HG02678 (cell line): ENCODE results near the gene ZIM2.

Experiments
- ATAC-seq: cut with Tn5 transposase; IDR thresholded peaks from one replicate; pipeline ENCODE4 v1.9.1; 2021; ENCODE audit warnings: mild to moderate bottlenecking, moderate library complexity; ENCODE audit not compliant: unreplicated experiment

The ZIM2 gene

GRCh38 chr19:56839652-56840450 lies 675 bp downstream of the ZIM2 start:
- ATAC-seq = no peak

DNA sequence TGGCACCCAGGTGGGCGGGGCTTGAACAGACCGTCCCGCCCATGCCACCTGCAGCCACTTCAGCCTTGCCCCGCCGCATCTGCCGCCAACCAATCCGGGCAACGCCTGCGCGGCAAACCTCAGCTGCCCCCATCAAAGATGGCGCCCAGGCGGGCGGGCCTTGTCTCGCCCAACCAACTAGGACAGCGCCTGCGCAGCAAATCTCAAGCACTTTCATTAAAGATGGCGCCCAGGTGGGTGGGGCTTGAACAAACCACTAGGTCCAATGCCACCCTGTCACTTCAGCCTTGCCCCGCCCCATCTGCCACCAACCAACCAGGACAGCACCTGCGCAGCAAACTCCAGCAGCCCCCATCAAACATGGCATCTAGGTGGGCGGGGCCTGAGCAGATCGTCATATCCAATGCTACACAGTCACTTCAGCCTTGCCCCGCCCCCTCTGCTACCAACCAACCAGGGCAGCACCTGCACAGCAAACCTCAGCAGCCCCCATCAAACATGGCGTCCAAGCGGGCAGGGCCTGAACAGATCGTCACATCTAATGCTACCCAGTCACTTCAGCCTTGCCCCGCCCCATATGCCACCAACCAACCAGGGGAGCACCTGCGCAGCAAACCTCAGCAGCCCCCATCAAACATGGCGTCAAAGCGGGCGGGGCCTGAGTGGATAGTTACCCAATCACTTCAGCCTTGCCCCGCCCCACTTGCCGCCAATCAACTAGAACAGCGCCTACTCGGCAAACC lies 1.4 kb downstream of the ZIM2 start:
- ATAC-seq = no peak

- ATAC-seq = no peak
Observed at GRCh38 chr19:56838024-56838908, 2.3 kb downstream of the ZIM2 start.

DNA sequence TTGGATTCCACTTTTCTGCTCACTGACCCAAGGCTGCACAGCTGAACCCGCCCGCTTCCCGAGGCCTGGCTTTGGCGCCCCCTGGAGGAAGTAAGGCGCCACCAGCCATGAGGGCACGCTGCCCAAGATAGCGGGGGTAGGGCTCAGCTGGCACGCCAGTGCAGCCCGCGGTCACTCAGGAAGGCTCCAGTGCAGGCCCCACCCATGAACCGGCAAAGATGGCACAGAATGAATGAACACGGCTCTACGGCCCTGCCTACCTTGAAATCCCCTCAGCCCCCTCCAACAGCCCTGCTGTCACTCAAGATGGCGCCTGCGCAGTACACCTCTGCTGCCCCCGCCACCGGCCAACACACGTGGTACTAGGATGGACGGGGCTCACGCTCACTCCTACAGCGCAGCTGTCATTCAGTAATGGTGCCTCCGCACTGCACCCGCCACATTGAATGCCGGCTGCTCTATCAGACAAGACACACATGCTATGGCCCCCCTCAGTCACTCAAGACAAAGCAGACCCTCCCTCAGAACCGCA lies 3.0 kb downstream of the ZIM2 start:
- ATAC-seq = no peak

DNA sequence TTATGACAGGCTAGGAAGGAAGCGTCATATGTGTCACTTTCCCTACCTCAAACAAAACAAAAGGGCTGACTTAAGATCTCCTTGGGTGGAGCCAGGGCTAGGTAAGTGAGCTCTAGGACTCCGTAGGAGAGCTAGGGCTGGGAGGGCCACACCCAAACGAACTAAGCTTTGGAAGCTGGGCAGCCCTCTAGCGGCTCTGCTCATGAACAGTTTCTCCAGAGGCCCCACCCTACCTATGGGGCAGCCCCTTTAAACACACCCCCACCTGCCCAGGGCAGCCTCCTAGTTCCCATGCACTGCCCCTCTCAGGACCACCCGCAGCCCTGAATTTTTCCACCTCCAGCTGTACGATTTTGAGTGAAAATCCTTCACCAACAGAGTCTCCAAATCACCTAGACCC lies 3.5 kb downstream of the ZIM2 start:
- ATAC-seq = no peak

GRCh38 chr19:56836059-56836458 lies 4.5 kb downstream of the ZIM2 start:
- no peak for ATAC-seq

DNA sequence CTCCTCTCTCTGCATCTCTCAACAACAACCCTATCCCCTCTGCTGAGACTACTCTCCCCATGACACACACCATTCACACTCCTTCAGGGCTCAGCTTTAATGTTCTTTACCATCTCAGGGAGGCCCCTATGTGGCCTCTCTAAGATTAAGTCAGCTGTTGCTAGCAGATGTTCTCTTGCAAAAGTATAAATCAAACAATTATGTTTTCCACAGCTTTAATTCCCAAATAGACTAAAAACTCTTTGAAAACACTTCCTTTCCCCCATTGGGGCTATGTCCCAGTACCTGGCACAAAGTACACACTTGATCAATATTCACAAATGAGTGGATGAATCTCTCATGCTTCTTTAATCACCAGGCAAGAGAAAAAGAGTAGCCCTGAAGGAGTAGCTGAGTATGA lies 5.1 kb downstream of the ZIM2 start:
- ATAC-seq = no peak

DNA sequence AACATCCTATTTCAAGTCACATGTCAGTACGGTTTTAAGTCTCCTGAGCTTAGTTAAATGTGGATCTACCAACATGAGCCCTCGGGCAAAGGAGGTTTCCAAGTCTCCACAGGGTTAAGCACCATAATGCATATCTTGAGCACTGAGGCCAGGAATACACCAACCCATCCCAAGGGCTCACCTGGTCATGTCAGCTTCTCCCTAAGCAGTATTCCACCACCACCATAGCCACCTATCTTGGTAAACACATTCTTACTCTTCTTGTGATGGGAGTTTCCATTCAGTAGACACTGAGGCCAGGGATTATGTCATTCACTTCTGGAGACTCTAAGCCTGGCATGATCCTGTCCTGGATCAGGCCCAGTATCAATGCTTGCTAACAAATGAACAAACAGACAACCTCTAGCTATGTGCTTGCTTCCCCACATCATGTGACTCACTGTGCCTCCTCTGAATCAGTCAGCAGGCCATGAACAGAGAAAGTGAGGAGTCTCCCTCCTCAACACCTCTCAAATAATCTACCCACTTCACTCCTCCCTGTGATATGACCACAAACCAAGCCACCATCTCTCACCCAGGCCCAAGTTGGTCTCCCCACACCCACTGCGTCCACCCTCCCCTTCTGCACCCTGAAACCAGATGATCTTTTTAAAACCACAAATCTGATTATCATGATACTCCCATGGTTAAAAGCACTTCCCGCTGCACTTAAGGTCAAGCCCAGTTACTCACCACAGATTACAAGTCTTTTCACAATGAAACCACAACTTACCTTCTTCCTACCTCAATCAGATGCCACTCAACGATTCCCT lies 5.8 kb downstream of the ZIM2 start:
- ATAC-seq = no peak

DNA sequence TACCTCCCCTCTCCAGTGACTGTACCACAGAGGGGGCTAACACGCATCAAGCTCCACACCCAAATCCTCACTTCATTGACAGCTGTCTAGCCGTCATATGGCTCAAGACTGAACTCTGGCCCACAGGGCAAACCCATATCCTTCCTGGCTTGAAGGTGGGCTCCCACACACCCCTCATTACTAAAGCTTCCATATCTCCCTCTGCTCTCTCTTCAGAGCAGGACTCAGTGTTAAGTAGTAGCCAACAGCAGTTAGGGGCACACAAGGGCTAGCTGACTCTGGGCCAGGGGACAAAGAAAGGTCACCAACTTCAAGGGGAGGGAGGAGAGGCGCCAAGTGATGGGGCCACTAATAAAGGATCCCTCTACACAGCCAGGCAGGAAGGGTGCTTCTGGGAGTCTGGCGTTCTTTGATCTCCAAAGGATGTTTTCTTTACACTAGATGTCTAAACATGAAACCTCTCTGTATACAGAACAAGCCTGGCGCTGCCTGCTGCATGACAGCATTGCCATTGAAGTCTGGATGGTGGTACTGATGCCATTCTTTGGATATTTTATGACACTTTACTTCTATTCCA lies 8.1 kb downstream of the ZIM2 start:
- no peak for ATAC-seq

DNA sequence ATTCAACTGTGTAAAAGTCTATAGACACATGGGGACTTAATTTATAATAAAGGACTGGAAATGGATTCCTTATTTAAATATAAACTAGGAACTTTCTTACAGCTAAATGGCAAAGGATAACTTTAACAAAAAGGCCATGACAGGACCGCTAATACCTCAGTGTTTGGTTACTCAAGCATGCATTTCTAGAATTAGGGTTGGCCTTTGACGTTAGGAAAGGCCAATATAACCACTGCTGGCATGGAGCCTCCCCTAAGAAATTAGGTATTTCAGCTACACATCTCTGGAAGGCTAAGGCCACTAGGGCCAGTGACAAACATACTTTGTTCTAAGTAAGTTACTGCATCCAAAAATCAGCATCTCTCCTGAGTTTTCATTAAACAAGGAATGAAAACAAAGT lies 9.3 kb downstream of the ZIM2 start:
- no peak for ATAC-seq

GRCh38 chr19:56829596-56829995 lies 10.9 kb downstream of the ZIM2 start:
- ATAC-seq = no peak

GRCh38 chr19:56827708-56828107 lies 12.8 kb downstream of the ZIM2 start:
- no peak for ATAC-seq

DNA sequence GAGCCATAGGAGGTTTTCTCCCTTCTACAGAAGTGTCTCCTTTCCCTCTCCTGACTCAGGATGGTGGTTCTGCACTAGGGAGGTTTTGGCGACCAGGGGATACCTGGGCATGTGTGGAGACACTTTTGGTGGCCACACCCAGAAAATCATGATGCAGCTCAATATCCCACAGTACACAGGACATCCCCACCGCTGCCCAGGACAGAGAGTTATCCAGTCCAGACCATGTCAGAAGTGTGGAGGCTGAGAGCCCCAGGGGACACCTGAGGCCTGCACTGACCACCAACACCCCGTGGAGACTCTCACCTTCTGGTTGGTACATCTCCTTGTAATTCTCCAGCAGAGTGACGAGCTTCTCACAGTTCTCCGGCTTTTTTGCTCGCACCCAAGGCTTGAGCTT lies 16.6 kb downstream of the ZIM2 start:
- no peak for ATAC-seq

DNA sequence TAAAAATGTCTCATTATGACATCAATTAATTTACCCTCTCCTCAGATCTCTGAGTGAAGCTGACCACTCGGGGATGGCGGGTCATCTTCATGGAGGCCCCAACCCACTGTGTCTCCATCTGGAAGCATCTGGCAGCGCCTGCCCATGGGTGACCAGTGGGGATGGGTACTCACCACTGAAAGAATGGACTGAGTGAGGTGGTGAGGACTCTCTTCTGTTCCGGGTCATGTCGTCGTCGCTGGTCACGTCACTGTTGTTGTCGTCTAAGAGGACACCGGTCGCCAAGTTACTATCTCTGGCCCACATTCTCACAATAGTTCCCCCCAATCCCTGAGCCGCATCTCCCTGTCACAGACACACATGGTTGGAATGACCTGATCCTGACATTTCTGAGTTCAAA lies 17.1 kb downstream of the ZIM2 start:
- no peak for ATAC-seq

DNA sequence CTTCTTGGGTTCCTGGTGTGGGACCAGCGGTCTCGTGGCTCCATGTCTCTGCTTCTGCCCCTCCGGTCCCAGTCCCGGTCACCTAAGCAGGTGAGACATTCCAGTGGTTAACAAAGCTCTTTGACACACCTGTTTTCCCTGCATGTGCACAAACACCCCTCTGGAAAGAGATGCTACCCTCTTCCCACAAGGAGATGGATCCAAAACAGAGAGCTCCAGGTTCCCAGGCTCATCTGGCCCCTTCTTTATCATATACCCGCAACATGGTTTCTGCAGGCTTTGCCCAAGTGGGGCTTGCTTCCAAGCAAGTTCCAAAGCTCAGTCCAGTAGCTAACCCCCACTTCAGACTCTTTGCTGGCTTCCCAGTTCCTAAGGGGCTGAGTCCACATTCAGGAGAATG lies 17.8 kb downstream of the ZIM2 start:
- ATAC-seq = no peak

GRCh38 chr19:56821675-56822074 lies 18.9 kb downstream of the ZIM2 start:
- no peak for ATAC-seq

DNA sequence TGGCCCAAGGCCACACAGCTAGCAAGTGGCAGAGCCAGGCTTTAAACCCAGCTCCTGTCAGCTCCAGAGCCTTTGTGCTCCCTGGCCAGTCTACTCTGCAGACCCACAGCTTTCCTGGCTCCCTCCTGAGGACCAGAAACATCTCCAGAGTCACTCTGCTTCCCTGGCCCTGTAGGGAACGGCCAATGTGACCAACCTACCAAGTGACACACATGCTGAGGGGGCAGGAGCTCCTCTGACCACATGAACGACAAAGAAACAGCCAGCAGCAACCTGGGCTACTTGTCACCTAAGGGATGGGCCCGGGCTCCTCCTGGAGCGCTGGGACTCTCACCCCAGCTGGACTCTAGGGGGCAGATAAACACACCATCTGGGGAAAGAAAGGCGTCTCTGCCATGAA lies 19.3 kb downstream of the ZIM2 start:
- no peak for ATAC-seq

GRCh38 chr19:56819166-56819565 lies 21.4 kb downstream of the ZIM2 start:
- no peak for ATAC-seq

DNA sequence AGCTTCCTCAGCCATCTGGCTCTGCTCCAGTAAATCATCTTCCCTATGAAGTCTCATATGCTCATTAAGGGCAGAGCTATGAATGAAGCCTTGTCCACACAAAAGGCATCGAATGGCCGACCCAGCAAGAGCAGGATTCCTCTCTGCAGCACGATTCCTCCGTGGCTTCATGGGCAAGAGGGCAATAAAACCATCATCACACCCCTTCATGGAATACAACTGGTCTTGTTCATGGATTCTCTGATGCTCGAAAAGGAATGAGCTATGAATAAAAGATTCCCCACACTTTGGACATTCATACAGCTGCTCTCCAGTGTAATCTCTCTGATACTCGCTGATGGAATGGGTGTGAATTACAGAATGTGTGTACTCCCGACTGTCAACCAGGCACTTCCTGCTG lies 25.9 kb downstream of the ZIM2 start:
- no peak for ATAC-seq

- ATAC-seq = no peak
Observed at GRCh38 chr19:56813531-56813930, 27.0 kb downstream of the ZIM2 start.
